ENCODE measurements around the gene SLC37A1. TPM values are rescaled to one million over a fixed set of nuclear protein-coding genes. Genes with fewer than 3 reads are reported as not detected.
A peak's percentile ranks its signal among the peaks of the same experiment; 100 is the strongest.
"Not testable (repeated sequence)": the region's sequence is repeated elsewhere in the genome, so short reads cannot be mapped to it uniquely, and the experiment has no call there.

Gene SLC37A1
- total RNA-seq, 1 donor from 2014 or later, result 24.8 TPM

- H3K4me1 Mint-ChIP-seq (ENCODE audit: unreplicated experiment), result peaks cover 21% of the 10 kb centered on the region
- peaks cover 35% of the 10 kb centered on the region for H3K27me3 Mint-ChIP-seq
- no peak for DNase-seq (ENCODE audit: extremely low spot score, unreplicated experiment)
- no peaks in the 10 kb centered on the region for H3K9me3 Mint-ChIP-seq
- no peak overlapping the region for H3K4me3 Mint-ChIP-seq
- no peak overlapping the region for H3K27ac Mint-ChIP-seq
- no peaks in the 10 kb centered on the region for H3K36me3 Mint-ChIP-seq
- no peak for TF ChIP-seq CTCF (conservative IDR thresholded peaks at IDR 0.05)
These were observed 110.0 kb downstream of the SLC37A1 start for GRCh38 chr21:42623694-42624093.

GRCh38 chr21:42624095-42624790 lies 110.6 kb downstream of the SLC37A1 start:
- DNase-seq (ENCODE audit: extremely low spot score, unreplicated experiment), result no peak
- H3K9me3 Mint-ChIP-seq, result no peaks in the 10 kb centered on the region
- no peak for TF ChIP-seq CTCF (conservative IDR thresholded peaks at IDR 0.05)
- H3K27ac Mint-ChIP-seq, result no peak overlapping the region
- H3K36me3 Mint-ChIP-seq, result no peaks in the 10 kb centered on the region
- H3K27me3 Mint-ChIP-seq, result peaks cover 29% of the 10 kb centered on the region
- peak overlapping the region; percentile 27 for H3K4me3 Mint-ChIP-seq
- peaks cover 21% of the 10 kb centered on the region for H3K4me1 Mint-ChIP-seq (ENCODE audit: unreplicated experiment)

GRCh38 chr21:42624936-42625335 lies 111.3 kb downstream of the SLC37A1 start:
- no peak for TF ChIP-seq CTCF (conservative IDR thresholded peaks at IDR 0.05)
- Mint-ChIP-seq H3K4me3 (no peak overlapping the region), H3K4me1 (ENCODE audit: unreplicated experiment) (peaks cover 21% of the 10 kb centered on the region), H3K36me3 (no peaks in the 10 kb centered on the region), H3K27ac (no peak overlapping the region), H3K27me3 (peaks cover 27% of the 10 kb centered on the region), H3K9me3 (no peaks in the 10 kb centered on the region)
- no peak for DNase-seq (ENCODE audit: extremely low spot score, unreplicated experiment)

GRCh38 chr21:42626171-42626570 lies 112.5 kb downstream of the SLC37A1 start:
- no peak for DNase-seq (ENCODE audit: extremely low spot score, unreplicated experiment)
- Mint-ChIP-seq H3K9me3 (no peaks in the 10 kb centered on the region), H3K27ac (no peak overlapping the region), H3K4me3 (no peak overlapping the region), H3K27me3 (peaks cover 26% of the 10 kb centered on the region), H3K36me3 (no peaks in the 10 kb centered on the region), H3K4me1 (ENCODE audit: unreplicated experiment) (peaks cover 20% of the 10 kb centered on the region)
- no peak for TF ChIP-seq CTCF (conservative IDR thresholded peaks at IDR 0.05)

- DNase-seq (ENCODE audit: extremely low spot score, unreplicated experiment), result no peak
- peaks cover 7% of the 10 kb centered on the region for H3K4me1 Mint-ChIP-seq (ENCODE audit: unreplicated experiment)
- H3K27ac Mint-ChIP-seq, result no peak overlapping the region
- peaks cover 23% of the 10 kb centered on the region for H3K27me3 Mint-ChIP-seq
- no peak overlapping the region for H3K4me3 Mint-ChIP-seq
- TF ChIP-seq CTCF (conservative IDR thresholded peaks at IDR 0.05), result no peak
- no peaks in the 10 kb centered on the region for H3K36me3 Mint-ChIP-seq
- no peaks in the 10 kb centered on the region for H3K9me3 Mint-ChIP-seq
These were observed 114.1 kb downstream of the SLC37A1 start for GRCh38 chr21:42627527-42628289.

GRCh38 chr21:42628466-42629061 lies 114.9 kb downstream of the SLC37A1 start:
- H3K4me3 Mint-ChIP-seq; H3K4me1 Mint-ChIP-seq (ENCODE audit: unreplicated experiment); H3K36me3 Mint-ChIP-seq; H3K27ac Mint-ChIP-seq; H3K9me3 Mint-ChIP-seq; DNase-seq (ENCODE audit: extremely low spot score, unreplicated experiment): not testable (repeated sequence)
- H3K27me3 Mint-ChIP-seq, result peaks cover 25% of the 10 kb centered on the region

Data from type B pancreatic cell (in vitro differentiated cells).